IPS-20b (cell line): ENCODE measurements around the gene CRAMP1.

Experiments
- H3K27ac ChIP-seq: one replicate; pipeline ENCODE4 v1.5.1; 2013; ENCODE audit warnings: low read length
- H3K27me3 ChIP-seq: 2 replicates; pipeline ENCODE4 v1.6.1; 2013; ENCODE audit warnings: mild to moderate bottlenecking, low read length, inconsistent platforms; ENCODE audit not compliant: insufficient read depth
- H3K36me3 ChIP-seq: 2 replicates; pipeline ENCODE4 v1.6.1; 2013; ENCODE audit warnings: low read depth, mild to moderate bottlenecking, inconsistent platforms, low read length, moderate library complexity; ENCODE audit not compliant: insufficient read depth
- H3K4me1 ChIP-seq: 2 replicates; pipeline ENCODE4 v1.6.1; 2013; ENCODE audit warnings: mild to moderate bottlenecking, control low read depth, inconsistent platforms, low read length, moderate library complexity; ENCODE audit not compliant: insufficient read depth
- H3K4me3 ChIP-seq: 2 replicates; pipeline ENCODE4 v1.5.1; 2013; ENCODE audit warnings: mild to moderate bottlenecking, low read length, inconsistent platforms
- H3K9ac ChIP-seq: 2 replicates; pipeline ENCODE4 v1.6.1; 2013; ENCODE audit warnings: low read depth, mild to moderate bottlenecking, inconsistent platforms, low read length, moderate library complexity
- H3K9me3 ChIP-seq: 2 replicates; pipeline ENCODE4 v1.6.1; 2013; ENCODE audit warnings: mild to moderate bottlenecking, low read depth, low read length, inconsistent platforms; ENCODE audit not compliant: insufficient read depth

CRAMP1 gene

DNA sequence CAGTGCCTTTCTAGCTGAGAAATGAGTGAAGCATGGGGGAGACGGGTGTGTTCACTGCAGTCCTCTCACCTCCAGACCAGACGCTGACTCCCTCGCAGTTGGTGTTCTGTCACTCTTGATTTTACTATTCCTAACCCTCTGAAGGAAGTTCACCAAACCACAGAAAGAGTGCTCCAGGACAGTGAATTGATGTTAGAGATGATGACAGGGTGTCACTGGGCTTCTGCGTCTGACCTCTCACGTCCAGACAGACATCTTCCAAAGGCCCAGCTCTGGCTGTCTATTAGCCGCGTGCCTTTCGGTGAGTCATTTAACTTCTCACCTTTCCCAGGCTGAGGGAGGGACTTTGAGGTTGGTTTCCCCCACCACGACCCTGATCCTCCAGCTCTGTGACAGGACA lies 8.2 kb downstream of the CRAMP1 start:
- H3K9me3 ChIP-seq, result no peaks in the 10 kb centered on the region
- no peak overlapping the region for H3K4me3 ChIP-seq
- peaks cover 51% of the 10 kb centered on the region for H3K36me3 ChIP-seq
- no peak overlapping the region for H3K27ac ChIP-seq
- peaks cover under 1% of the 10 kb centered on the region; the same call in 1 of the 2 replicates for H3K27me3 ChIP-seq
- no peaks in the 10 kb centered on the region for H3K4me1 ChIP-seq
- no peak overlapping the region for H3K9ac ChIP-seq

DNA sequence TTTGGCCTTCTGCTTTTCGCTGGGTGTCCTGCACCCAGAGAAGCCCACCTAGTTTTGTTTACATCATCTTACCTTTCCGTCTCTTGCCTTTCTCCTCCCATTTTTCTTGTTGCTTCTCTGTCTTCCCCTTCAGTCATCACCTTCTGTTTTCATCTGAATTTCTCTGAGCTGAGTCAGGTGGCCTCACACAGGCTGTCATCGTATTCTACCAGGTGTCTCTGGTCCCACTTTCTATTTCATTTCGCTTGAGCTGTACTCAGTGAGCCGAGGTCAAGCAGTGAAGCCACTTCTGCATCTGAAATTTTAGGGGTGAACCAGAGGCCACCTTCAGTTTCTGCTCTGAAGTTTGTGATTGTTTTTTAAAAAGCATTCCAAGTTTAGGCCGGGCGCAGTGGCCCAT lies 9.7 kb downstream of the CRAMP1 start:
- H3K9me3 ChIP-seq, result no peaks in the 10 kb centered on the region
- no peaks in the 10 kb centered on the region for H3K4me1 ChIP-seq
- H3K4me3 ChIP-seq, result no peak overlapping the region
- H3K36me3 ChIP-seq, result peaks cover 54% of the 10 kb centered on the region
- H3K27me3 ChIP-seq, result no peaks in the 10 kb centered on the region
- H3K9ac ChIP-seq, result no peak overlapping the region
- no peak overlapping the region for H3K27ac ChIP-seq

DNA sequence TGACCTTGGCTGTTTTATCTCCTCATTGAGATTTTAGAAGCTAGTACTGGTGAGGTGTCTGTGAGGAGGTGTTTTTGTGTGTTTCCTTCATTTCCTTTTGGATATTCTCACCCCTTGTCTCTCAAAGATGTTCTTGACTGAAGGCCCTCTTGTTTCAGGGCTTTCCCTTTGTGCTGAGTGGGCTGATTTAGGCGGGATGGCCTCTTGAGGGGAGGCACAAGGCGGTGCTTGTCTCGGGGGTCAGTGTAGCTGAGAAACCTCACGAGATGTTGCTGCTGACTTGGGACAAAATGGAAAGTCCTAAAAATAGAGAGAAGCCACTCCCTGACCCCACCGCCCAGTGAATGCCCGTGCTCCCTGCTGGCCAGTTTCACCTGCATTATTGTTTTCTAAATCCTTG lies 14.2 kb downstream of the CRAMP1 start:
- Histone ChIP-seq H3K9me3 (no peaks in the 10 kb centered on the region), H3K36me3 (peaks cover 43% of the 10 kb centered on the region), H3K27me3 (no peaks in the 10 kb centered on the region), H3K4me1 (no peaks in the 10 kb centered on the region), H3K9ac (no peak overlapping the region), H3K27ac (no peak overlapping the region), H3K4me3 (no peak overlapping the region)

DNA sequence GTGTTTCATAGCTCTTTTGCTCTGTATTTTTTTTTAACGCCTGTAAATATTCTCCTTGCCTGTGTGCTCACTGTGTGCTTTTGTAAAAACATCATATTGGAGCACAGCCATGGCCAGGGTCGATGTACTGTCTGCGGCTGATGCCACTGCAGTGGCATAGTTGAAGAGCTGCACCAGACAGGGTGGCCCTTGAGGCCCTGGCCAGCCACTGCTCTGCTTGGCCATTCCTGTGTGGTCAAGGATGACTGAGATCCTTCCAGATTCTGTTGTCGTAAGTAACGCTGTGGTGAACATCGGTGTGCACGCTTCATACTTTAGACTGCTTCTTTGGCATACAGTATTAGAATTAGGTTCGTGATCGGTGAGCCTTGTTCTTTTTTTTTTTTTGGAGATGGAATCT lies 14.6 kb downstream of the CRAMP1 start:
- Histone ChIP-seq H3K9ac (no peak overlapping the region), H3K36me3 (peaks cover 47% of the 10 kb centered on the region), H3K27ac (no peak overlapping the region), H3K9me3 (no peaks in the 10 kb centered on the region), H3K4me3 (no peak overlapping the region), H3K27me3 (no peaks in the 10 kb centered on the region), H3K4me1 (no peaks in the 10 kb centered on the region)

DNA sequence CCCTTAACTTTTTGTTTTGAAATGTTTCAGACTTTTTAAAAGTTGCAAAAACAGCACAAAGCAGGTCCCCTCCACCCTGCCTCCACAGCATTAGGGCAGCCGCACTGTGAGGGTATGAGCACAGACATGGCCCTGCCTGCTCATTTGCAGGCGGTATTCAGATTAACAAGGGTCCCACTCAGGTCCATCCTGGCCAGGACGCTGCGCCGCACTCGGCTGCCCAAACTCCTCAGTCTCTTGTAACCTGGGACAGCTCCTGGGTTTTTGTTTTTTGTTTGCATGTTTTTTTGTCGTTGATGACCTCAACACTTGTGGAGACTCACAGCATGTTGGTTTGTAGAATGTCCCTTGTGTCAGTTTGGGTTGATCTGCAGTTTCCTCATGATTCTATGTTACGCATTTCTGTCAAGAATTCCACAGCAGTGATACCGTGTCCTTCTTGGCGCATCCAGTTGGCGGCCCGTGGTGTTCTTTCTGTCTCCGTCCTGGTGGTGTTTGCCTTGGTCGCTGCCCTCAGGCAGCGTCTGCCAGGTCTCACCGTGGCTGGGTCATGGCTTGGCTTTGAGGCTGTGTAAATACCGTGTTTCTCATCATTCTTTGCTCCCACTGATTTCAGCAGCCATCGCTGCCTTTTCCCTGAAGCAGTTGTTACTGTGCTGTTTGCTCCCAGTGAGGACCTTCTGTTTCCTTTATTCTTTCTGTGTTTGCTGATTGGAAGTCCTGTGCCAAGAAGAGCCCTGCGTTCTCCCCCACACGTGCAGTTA lies 18.5 kb downstream of the CRAMP1 start:
- H3K36me3 ChIP-seq, result peaks cover 78% of the 10 kb centered on the region
- H3K27me3 ChIP-seq, result no peaks in the 10 kb centered on the region
- no peak overlapping the region for H3K27ac ChIP-seq
- H3K4me1 ChIP-seq, result no peaks in the 10 kb centered on the region
- no peaks in the 10 kb centered on the region for H3K9me3 ChIP-seq
- no peak overlapping the region for H3K4me3 ChIP-seq
- H3K9ac ChIP-seq, result no peak overlapping the region

DNA sequence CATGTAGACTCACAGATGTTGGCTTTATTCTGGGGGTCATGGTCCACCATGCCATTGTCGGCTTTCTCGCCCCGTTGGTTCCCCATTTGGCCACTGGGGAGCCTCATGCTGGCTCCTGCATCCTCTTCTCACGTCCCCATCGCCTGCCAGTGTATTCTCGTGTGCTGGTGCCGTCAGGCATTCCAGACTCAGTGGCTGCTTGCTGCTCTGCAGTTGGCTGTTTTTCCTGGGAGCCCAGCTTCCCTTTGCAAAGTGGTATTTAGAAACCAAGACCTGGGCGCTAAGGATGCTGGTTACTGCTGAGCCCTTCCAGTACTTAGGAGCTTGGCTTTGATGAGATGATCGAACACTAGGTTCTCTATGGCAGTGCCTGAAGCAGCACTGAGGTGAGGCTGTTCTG lies 19.1 kb downstream of the CRAMP1 start:
- Histone ChIP-seq H3K4me1 (no peaks in the 10 kb centered on the region), H3K9ac (no peak overlapping the region), H3K36me3 (peaks cover 72% of the 10 kb centered on the region), H3K9me3 (no peaks in the 10 kb centered on the region), H3K27me3 (no peaks in the 10 kb centered on the region), H3K4me3 (no peak overlapping the region), H3K27ac (no peak overlapping the region)

DNA sequence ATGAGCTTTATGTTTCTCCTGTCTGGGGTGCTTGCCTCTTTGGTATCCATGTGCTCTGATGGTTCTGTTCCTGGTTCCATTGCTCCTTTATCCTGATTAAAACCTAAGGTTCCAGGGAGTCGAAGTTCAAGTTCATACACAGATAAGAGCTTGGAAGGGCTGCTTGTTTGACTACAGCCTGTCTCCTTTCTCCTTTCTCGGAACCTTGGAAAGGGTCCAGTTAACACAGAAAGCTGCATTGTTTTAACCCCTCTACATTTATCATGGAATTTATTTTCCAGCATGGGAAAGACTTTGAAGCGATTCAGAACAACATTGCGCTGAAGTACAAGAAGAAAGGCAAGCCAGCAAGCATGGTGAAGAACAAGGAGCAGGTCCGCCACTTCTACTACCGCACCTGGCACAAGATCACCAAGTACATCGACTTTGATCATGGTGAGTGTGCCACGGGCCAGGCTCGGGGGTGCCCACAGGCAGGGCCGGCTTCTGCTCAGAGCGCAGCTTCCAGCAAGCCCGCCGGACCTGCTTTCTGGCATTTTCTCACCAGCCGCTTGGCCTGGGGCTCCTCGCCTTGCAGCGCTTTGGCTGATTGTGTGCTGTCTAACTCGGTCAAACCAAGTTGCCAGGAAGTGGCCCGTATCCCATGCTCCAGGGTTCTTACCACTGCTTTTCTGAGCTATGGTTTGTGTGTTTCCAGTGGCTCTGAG lies 19.9 kb downstream of the CRAMP1 start:
- Histone ChIP-seq H3K27ac (no peak overlapping the region), H3K36me3 (peaks cover 64% of the 10 kb centered on the region), H3K4me1 (no peaks in the 10 kb centered on the region), H3K27me3 (no peaks in the 10 kb centered on the region), H3K9ac (no peak overlapping the region), H3K4me3 (no peak overlapping the region), H3K9me3 (no peaks in the 10 kb centered on the region)

DNA sequence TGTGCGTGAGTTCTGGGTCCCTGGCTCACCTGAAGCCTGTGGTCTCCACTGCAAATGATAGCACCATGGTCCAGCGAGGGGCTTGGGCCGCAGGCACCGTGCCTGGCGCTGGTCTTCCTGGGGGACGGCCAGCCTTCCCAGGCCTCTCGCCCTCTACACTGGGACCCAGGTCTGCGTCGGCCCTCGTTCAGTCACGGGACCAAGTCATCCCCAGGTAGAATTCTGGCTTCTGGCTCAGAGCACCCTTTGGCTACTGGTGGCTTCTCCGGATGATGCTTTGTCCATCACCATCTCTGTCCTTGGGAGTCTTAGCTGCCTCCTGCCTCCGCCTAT lies 20.4 kb downstream of the CRAMP1 start:
- Histone ChIP-seq H3K27ac (no peak overlapping the region), H3K4me3 (no peak overlapping the region), H3K4me1 (no peaks in the 10 kb centered on the region), H3K9me3 (no peaks in the 10 kb centered on the region), H3K27me3 (no peaks in the 10 kb centered on the region), H3K36me3 (peaks cover 65% of the 10 kb centered on the region), H3K9ac (no peak overlapping the region)

DNA sequence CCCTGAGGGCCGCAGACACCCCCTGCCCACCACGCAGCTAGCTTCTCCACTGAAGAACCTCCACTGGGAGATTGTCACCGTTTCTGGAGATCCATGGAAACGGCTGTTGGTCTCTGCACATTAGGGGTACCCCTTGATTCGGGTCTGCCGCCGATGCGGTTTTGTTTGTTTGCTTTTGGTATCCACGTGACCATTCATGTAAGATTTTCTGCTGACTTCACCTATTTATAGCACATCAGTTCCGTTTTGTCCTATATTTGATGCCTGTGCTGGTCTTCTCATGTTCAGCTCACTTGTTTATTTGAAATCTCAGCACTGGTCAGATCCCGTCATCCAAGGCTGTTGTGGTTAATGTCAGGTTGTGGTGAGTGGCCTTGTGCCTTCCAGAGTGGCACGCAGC lies 21.1 kb downstream of the CRAMP1 start:
- Histone ChIP-seq H3K9ac (no peak overlapping the region), H3K36me3 (peaks cover 69% of the 10 kb centered on the region), H3K4me1 (no peaks in the 10 kb centered on the region), H3K4me3 (no peak overlapping the region), H3K9me3 (no peaks in the 10 kb centered on the region), H3K27ac (no peak overlapping the region), H3K27me3 (no peaks in the 10 kb centered on the region)

DNA sequence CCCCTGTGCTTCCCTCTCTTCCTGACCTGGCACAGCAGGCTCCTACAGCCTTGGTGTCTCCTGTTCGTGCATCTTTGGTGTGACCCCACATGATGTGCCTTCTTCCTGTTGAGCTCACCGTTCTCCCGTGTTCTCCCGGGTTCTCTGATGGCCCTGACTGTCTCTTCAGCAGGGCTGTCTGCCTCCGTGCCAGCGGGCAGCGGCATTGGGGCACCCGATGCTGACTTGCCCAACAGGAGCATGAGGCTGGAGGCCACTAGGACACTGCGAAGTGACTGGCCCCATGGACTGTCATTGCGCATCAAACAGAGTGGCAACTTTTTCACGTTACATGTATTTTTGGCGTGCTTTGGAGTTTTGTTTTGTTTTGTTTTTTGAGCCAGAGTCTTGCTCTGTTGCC lies 22.4 kb downstream of the CRAMP1 start:
- no peak overlapping the region for H3K27ac ChIP-seq
- peaks cover 71% of the 10 kb centered on the region for H3K36me3 ChIP-seq
- H3K9ac ChIP-seq, result no peak overlapping the region
- no peak overlapping the region for H3K4me3 ChIP-seq
- no peaks in the 10 kb centered on the region for H3K9me3 ChIP-seq
- no peaks in the 10 kb centered on the region for H3K4me1 ChIP-seq
- no peaks in the 10 kb centered on the region for H3K27me3 ChIP-seq

DNA sequence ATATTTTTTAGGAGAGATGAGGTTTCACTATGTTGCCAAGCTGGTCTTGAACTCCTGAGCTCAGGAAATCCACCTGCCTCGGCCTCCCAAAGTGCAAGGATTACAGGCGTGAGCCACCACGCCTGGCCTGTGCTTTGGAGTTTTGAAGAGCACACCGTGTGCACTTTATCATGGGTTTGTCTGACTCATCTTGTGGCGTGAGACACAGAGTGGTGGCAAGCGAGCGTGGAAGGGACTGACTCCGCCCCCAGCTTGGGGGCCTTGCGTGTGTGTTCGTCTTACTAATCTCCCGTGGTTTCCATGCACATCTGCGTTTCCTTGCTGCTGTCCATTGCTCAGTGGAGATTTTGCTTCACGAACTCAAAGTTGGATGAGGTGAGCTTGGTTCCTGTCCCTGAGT lies 22.9 kb downstream of the CRAMP1 start:
- H3K27ac ChIP-seq, result no peak overlapping the region
- H3K36me3 ChIP-seq, result peaks cover 76% of the 10 kb centered on the region
- H3K9ac ChIP-seq, result no peak overlapping the region
- H3K4me1 ChIP-seq, result no peaks in the 10 kb centered on the region
- H3K27me3 ChIP-seq, result no peaks in the 10 kb centered on the region
- no peak overlapping the region for H3K4me3 ChIP-seq
- no peaks in the 10 kb centered on the region for H3K9me3 ChIP-seq

DNA sequence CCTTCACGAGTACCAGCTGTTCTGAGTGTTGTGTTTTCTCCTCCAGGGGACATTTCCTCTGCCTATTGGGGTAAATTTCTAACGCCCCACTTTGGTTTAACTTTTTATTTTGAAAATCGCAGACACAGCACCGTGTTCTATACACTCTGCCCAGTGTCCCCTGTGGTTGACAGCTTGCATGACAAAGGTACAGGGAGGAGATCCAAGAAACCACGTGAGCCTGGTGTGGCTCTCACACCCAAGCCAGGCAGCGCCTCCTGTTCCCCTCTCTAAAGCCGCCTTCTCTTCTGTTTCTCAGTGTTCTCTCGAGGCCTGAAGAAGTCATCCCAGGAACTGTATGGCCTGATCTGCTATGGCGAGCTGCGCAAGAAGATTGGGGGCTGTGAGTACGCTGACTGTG lies 25.4 kb downstream of the CRAMP1 start:
- H3K27ac ChIP-seq, result no peak overlapping the region
- H3K36me3 ChIP-seq, result peaks cover 79% of the 10 kb centered on the region
- no peak overlapping the region for H3K9ac ChIP-seq
- H3K4me3 ChIP-seq, result no peak overlapping the region
- H3K27me3 ChIP-seq, result no peaks in the 10 kb centered on the region
- H3K4me1 ChIP-seq, result no peaks in the 10 kb centered on the region
- H3K9me3 ChIP-seq, result no peaks in the 10 kb centered on the region
